Aorta (tissue), 5 donors: ENCODE results near the gene TMEM140. TPM values are rescaled to one million over a fixed set of nuclear protein-coding genes. Genes with fewer than 3 reads are reported as not detected.
"Not testable (repeated sequence)": the region's sequence is repeated elsewhere in the genome, so short reads cannot be mapped to it uniquely, and the experiment has no call there.

Source experiments
- ATAC-seq: fragments of 200-7000 bp; cut with Tn5 transposase; one replicate; pipeline ENCODE4 v1.9.1; 2022; ENCODE audit warnings: moderate library complexity; ENCODE audit not compliant: low FRiP score
- DNase-seq, 2 donors: peaks; one replicate each; pipeline ENCODE4 v3.0.0-alpha.2; 2020
- H3K27ac ChIP-seq, 2 donors: one replicate each; pipeline ENCODE4 v1.5.1; 2013; ENCODE audit warnings: low read length in 2 of 2, mild to moderate bottlenecking in 2 of 2, moderate library complexity in 2 of 2, control low read depth in 1 of 2, inconsistent platforms in 1 of 2, low read depth in 1 of 2
- H3K27me3 ChIP-seq, 2 donors: one replicate each; pipeline ENCODE4 v1.6.1; 2013; ENCODE audit warnings: control low read depth in 1 of 2, low read length in 1 of 2, mild to moderate bottlenecking in 1 of 2, moderate library complexity in 1 of 2; ENCODE audit not compliant: insufficient read depth in 2 of 2, control insufficient read depth in 1 of 2
- H3K36me3 ChIP-seq, 2 donors: one replicate each; pipeline ENCODE4 v1.6.1; 2013; ENCODE audit warnings: control low read depth in 1 of 2, low read length in 1 of 2, mild to moderate bottlenecking in 1 of 2; ENCODE audit not compliant: insufficient read depth in 2 of 2, control insufficient read depth in 1 of 2
- H3K4me1 ChIP-seq, 2 donors: one replicate each; pipeline ENCODE4 v1.6.1; 2013; ENCODE audit warnings: low read length in 2 of 2, control low read depth in 1 of 2, mild to moderate bottlenecking in 1 of 2, moderate library complexity in 1 of 2; ENCODE audit not compliant: insufficient read depth in 2 of 2, control insufficient read depth in 1 of 2
- H3K4me3 ChIP-seq, 2 donors: one replicate each; pipeline ENCODE4 v1.5.1; 2013; ENCODE audit warnings: low read length in 2 of 2, control low read depth in 1 of 2, mild to moderate bottlenecking in 1 of 2
- H3K9me3 ChIP-seq: one replicate; pipeline ENCODE4 v1.6.1; 2013; ENCODE audit warnings: mild to moderate bottlenecking, low read length; ENCODE audit not compliant: control insufficient read depth
- WGBS, 2 donors: extraction: QIAGEN DNeasy Blood & Tissue Kit; methylation state at CpG; one replicate each; pipeline ENCODE4 v1.1.7; 2013; 5-methylcytosine and 5-hydroxymethylcytosine counted together
- intact Hi-C, 2 donors: fragments of 100-400 bp; cut with DNase I; formaldehyde crosslinking; loops; one replicate each; pipeline versions ENCODE4 v1.14.2 to v1.15.0; 2022
- polyA plus RNA-seq, 2 donors: library from polyadenylated mRNA; stranded (reverse); fragments of 200-250 nt; gene quantifications; one replicate each; pipeline ENCODE4 v1.2.3, GENCODE V29; 2013
- total RNA-seq, 2 donors: library from RNA; stranded (reverse); fragmentation: NEBNext Ultra II Directional; extraction: Animal tissue kit (Norgen Biotek cat#: 25700); gene quantifications; one replicate each; pipeline ENCODE4 v1.2.1, GENCODE V29; 2021
- donor health status: healthy with polysubstance abuse.
- donor health status: Bipolar disorder and iron deficiency.
- donor health status: DM: no; HTN: no; CAD: no.
- donor health status: DM: no; HTN: no; CAD: no.
- donor health status: DM: yes; HTN: yes; CAD: no.

TMEM140 gene
- total and polyA plus RNA-seq, 4 donors, result 10.9 to 32.4 (median 16.5) TPM

GRCh38 chr7:135173916-135174315 is 26.0 kb downstream of the TMEM140 start:
- H3K36me3 ChIP-seq, H3K27ac ChIP-seq, DNase-seq, H3K27me3 ChIP-seq, H3K4me1 ChIP-seq, ATAC-seq, H3K9me3 ChIP-seq, H3K4me3 ChIP-seq: not testable (repeated sequence)
- intact Hi-C loops, result loop anchor here in 1 of 2 donors (5.0 kb wide), 1 partner anchor 487 kb away; no protein-coding TSS in a partner anchor
- 75 to 78% methylated on average over 4 of the region's 4 CpGs for WGBS, 2 donors

- ATAC-seq (no peak), DNase-seq (no peak)
- WGBS, 2 donors, result 94% methylated on average over 7 of the region's 7 CpGs
- no peaks in the 10 kb centered on the region for H3K9me3 ChIP-seq
- H3K27ac ChIP-seq, result no peak overlapping the region
- no peaks in the 10 kb centered on the region for H3K4me1 ChIP-seq
- intact Hi-C loops, result loop anchor here in 1 of 2 donors (5.0 kb wide), 1 partner anchor 488 kb away; no protein-coding TSS in a partner anchor
- H3K36me3 ChIP-seq, result no peaks in the 10 kb centered on the region
- no peaks in the 10 kb centered on the region for H3K27me3 ChIP-seq
- H3K4me3 ChIP-seq, result no peak overlapping the region
Observed at GRCh38 chr7:135174941-135175340, 27.1 kb downstream of the TMEM140 start.

- Histone ChIP-seq H3K27me3 (no peaks in the 10 kb centered on the region), H3K4me3 (no peak overlapping the region), H3K9me3 (peaks cover under 1% of the 10 kb centered on the region), H3K4me1 (no peaks in the 10 kb centered on the region), H3K27ac (no peak overlapping the region), H3K36me3 (no peaks in the 10 kb centered on the region)
- WGBS, 2 donors, result 93 to 94% methylated on average over 6 of the region's 6 CpGs
- DNase-seq, result no peak
- ATAC-seq, result no peak
- intact Hi-C loops, result no loop called here
Observed at GRCh38 chr7:135175931-135176330, 28.1 kb downstream of the TMEM140 start.

GRCh38 chr7:135177028-135177696 is 29.3 kb downstream of the TMEM140 start:
- WGBS, 2 donors, result 93% methylated on average over 9 of the region's 9 CpGs

GRCh38 chr7:135178364-135178763 is 30.5 kb downstream of the TMEM140 start:
- no peaks in the 10 kb centered on the region for H3K27me3 ChIP-seq
- no peak overlapping the region for H3K4me3 ChIP-seq
- WGBS, 2 donors, result 90% methylated on average over 13 of the region's 13 CpGs
- intact Hi-C loops, result no loop called here
- H3K4me1 ChIP-seq, result no peaks in the 10 kb centered on the region
- peaks cover 6 to 7% of the 10 kb centered on the region in 2 donors for H3K36me3 ChIP-seq
- H3K9me3 ChIP-seq, result peaks cover 12% of the 10 kb centered on the region
- H3K27ac ChIP-seq, result no peak overlapping the region
- ATAC-seq (no peak), DNase-seq (no peak)

More at GRCh38 chr7:135177028-135177696, 29.3 kb downstream of the TMEM140 start:
- no peaks in the 10 kb centered on the region for H3K4me1 ChIP-seq
- H3K9me3 ChIP-seq, result peaks cover 6% of the 10 kb centered on the region
- H3K27ac ChIP-seq, result no peak overlapping the region
- no peaks in the 10 kb centered on the region for H3K27me3 ChIP-seq
- no peak for DNase-seq
- no peak for ATAC-seq
- intact Hi-C loops, result no loop called here
- H3K4me3 ChIP-seq, result no peak overlapping the region
- H3K36me3 ChIP-seq, result peaks cover 0 to under 1% of the 10 kb centered on the region in 2 donors

- intact Hi-C loops, result no loop called here
- 20 to 46% methylated on average over 8 of the region's 8 CpGs for WGBS, 2 donors
- no peaks in the 10 kb centered on the region for H3K27me3 ChIP-seq
Observed at GRCh38 chr7:135179321-135179925, 31.6 kb downstream of the TMEM140 start.

GRCh38 chr7:135180122-135180521 is 32.2 kb downstream of the TMEM140 start:
- DNase-seq, result no peak
- Histone ChIP-seq H3K4me3 (no peak overlapping the region), H3K4me1 (no peaks in the 10 kb centered on the region), H3K27ac (no peak overlapping the region), H3K36me3 (peaks cover 12 to 14% of the 10 kb centered on the region in 2 donors), H3K27me3 (no peaks in the 10 kb centered on the region), H3K9me3 (peaks cover 12% of the 10 kb centered on the region)
- WGBS, 2 donors, result 98% methylated on average over 5 of the region's 5 CpGs
- intact Hi-C loops, result no loop called here
- ATAC-seq, result no peak

More at GRCh38 chr7:135179321-135179925, 31.6 kb downstream of the TMEM140 start:
- Histone ChIP-seq H3K4me3 (no peak overlapping the region), H3K9me3 (peaks cover 12% of the 10 kb centered on the region), H3K27ac (no peak overlapping the region), H3K36me3 (peaks cover 12% of the 10 kb centered on the region in 2 donors), H3K4me1 (no peaks in the 10 kb centered on the region)
- no peak for ATAC-seq
- no peak for DNase-seq

GRCh38 chr7:135181261-135181928 is 33.5 kb downstream of the TMEM140 start:
- WGBS, 2 donors, result 82 to 90% methylated on average over 3 of the region's 3 CpGs
- no peak for ATAC-seq
- Histone ChIP-seq H3K4me1 (no peaks in the 10 kb centered on the region), H3K4me3 (no peak overlapping the region), H3K36me3 (peaks cover 12 to 15% of the 10 kb centered on the region in 2 donors), H3K9me3 (peaks cover 12% of the 10 kb centered on the region), H3K27me3 (no peaks in the 10 kb centered on the region), H3K27ac (no peak overlapping the region)
- intact Hi-C loops, result no loop called here
- no peak for DNase-seq
